Keratinocyte (primary cell): ENCODE measurements around the gene EN2.

ENCODE experiments used
- EZH2 ChIP-seq: IDR thresholded peaks from one replicate; pipeline ENCODE4 v1.6.1; 2012; ENCODE audit warnings: inconsistent platforms, mild to moderate bottlenecking, low read length, moderate library complexity
- TF ChIP-seq, protein P1 (sequence below), 3 experiments: IDR thresholded peaks in 1 of 3; conservative IDR thresholded peaks in 1 of 3; optimal IDR thresholded peaks in 1 of 3; 2 replicates in 2 of 3; 3 replicates in 1 of 3; pipeline versions ENCODE3 to v1.5.1; 2011; ENCODE audit warnings: low read length in 3 of 3, mild to moderate bottlenecking in 3 of 3, moderate library complexity in 2 of 3, control low read depth in 1 of 3, inconsistent platforms in 1 of 3; ENCODE audit not compliant: insufficient read depth in 2 of 3; ENCODE audit errors: extremely low read depth in 1 of 3

DNA sequence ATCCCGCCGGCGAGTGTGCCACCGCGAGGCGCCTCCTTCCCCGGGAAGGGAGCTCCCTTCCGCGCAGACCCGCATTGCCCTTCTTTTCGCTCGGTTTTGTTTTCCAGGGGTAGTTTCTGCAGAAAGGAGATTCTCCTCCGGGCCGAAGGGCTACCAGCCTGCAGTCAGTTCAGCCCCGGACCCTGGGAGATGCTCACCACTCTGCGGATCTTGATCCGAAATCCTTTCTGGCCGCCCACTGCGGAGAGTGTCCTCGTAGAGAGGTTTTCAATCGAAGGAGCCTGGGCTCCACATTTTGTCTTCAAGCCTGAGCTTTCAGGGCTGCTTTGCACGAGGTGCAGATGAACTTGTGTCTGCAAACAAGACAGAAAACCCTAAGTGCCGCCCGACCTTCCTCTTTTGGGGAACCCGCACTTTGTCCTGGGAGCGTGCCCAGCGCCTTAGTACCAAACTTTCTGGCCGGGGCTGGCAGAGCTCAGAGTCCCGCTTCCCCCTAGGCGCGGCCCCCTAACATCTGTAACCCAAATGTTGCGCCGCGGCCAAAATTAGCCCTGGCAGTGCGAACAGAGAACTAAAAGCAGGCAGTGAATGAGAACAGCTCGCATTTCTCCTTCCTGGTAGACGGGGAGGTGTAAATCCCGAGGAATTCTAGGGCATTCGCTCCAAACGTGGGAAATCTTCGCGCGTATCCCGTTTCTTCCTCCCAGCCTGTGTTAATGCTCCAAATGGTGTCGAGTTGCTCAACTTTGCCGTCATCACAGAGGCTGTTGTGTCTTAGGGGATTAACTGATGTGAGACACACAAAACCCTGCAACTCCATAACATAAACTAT, 6.7 kb upstream of the EN2 start:
- peak; percentile 74 for TF ChIP-seq EZH2
- TF ChIP-seq, protein P1, sequence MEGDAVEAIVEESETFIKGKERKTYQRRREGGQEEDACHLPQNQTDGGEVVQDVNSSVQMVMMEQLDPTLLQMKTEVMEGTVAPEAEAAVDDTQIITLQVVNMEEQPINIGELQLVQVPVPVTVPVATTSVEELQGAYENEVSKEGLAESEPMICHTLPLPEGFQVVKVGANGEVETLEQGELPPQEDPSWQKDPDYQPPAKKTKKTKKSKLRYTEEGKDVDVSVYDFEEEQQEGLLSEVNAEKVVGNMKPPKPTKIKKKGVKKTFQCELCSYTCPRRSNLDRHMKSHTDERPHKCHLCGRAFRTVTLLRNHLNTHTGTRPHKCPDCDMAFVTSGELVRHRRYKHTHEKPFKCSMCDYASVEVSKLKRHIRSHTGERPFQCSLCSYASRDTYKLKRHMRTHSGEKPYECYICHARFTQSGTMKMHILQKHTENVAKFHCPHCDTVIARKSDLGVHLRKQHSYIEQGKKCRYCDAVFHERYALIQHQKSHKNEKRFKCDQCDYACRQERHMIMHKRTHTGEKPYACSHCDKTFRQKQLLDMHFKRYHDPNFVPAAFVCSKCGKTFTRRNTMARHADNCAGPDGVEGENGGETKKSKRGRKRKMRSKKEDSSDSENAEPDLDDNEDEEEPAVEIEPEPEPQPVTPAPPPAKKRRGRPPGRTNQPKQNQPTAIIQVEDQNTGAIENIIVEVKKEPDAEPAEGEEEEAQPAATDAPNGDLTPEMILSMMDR (optimal IDR thresholded peaks at IDR 0.05 in 1 of 3, IDR thresholded peaks at IDR 0.05 in 1 of 3, conservative IDR thresholded peaks at IDR 0.05 in 1 of 3; ENCODE audit: extremely low read depth in 1 of 3, insufficient read depth in 2 of 3, low read length in 3 of 3): no peak
